HepG2 (cell line): Measurements from ENCODE around the gene RIPOR3. TPM values are rescaled to one million over a fixed set of nuclear protein-coding genes. Genes with fewer than 3 reads are reported as not detected.
A peak's percentile ranks its signal among the peaks of the same experiment; 100 is the strongest.

Experiments used
- BCL6 ChIP-seq: IDR thresholded peaks from 2 replicates; pipeline ENCODE4 v1.6.1; 2016; ENCODE audit warnings: missing genetic modification reagents, missing compliant biosample characterization
- DPF2 ChIP-seq: sonication (generic); formaldehyde crosslinking; IDR thresholded peaks from 2 replicates; pipeline ENCODE4 v1.4.0; 2020; ENCODE audit warnings: mild to moderate bottlenecking, low read depth, missing genetic modification reagents, borderline replicate concordance
- HNF4G ChIP-seq, 2 experiments: sonication (generic) in 1 of 2; formaldehyde crosslinking in 1 of 2; IDR thresholded peaks; 2 replicates each; pipeline versions ENCODE4 v1.4.0 to v1.6.1; 2011 to 2020; ENCODE audit warnings: borderline replicate concordance in 2 of 2, low read depth in 2 of 2, mild to moderate bottlenecking in 2 of 2, low read length in 1 of 2, missing genetic modification reagents in 1 of 2, moderate library complexity in 1 of 2
- JUND ChIP-seq: sonication (generic); formaldehyde crosslinking; IDR thresholded peaks from 2 replicates; pipeline ENCODE4 v1.8.0; 2022; ENCODE audit warnings: mild to moderate bottlenecking, missing genetic modification reagents
- PCBP1 ChIP-seq: fragments of 200-400 bp; formaldehyde crosslinking; IDR thresholded peaks from 2 replicates; pipeline ENCODE4 v1.6.1; 2017; ENCODE audit warnings: mild to moderate bottlenecking, low read depth, low read length, borderline replicate concordance
- PITX1 ChIP-seq: sonication (generic); formaldehyde crosslinking; IDR thresholded peaks from 2 replicates; pipeline ENCODE4 v1.5.1; 2020; ENCODE audit warnings: mild to moderate bottlenecking, missing genetic modification reagents
- RFXAP ChIP-seq: sonication (generic); formaldehyde crosslinking; IDR thresholded peaks from 2 replicates; pipeline ENCODE4 v1.4.0; 2020; ENCODE audit warnings: missing genetic modification reagents, borderline replicate concordance
- SIN3B ChIP-seq: fragments of 150-350 bp; IDR thresholded peaks from 2 replicates; pipeline ENCODE4 v1.6.1; 2014; ENCODE audit warnings: low read length
- SRSF1 ChIP-seq: fragments of 200-400 bp; formaldehyde crosslinking; optimal IDR thresholded peaks from 2 replicates; pipeline ENCODE3; 2017; ENCODE audit warnings: mild to moderate bottlenecking, low read depth, low read length, moderate library complexity
- ZNF230 ChIP-seq: sonication (generic); formaldehyde crosslinking; IDR thresholded peaks from 2 replicates; pipeline ENCODE4 v1.4.0; 2020; ENCODE audit warnings: mild to moderate bottlenecking, missing genetic modification reagents
- ZNF253 ChIP-seq: sonication (generic); formaldehyde crosslinking; IDR thresholded peaks from 2 replicates; pipeline ENCODE4 v1.8.0; 2022; ENCODE audit warnings: mild to moderate bottlenecking, missing genetic modification reagents, borderline replicate concordance
- ZNF350 ChIP-seq: sonication (generic); formaldehyde crosslinking; IDR thresholded peaks from 2 replicates; pipeline ENCODE4 v1.4.0; 2020; ENCODE audit warnings: mild to moderate bottlenecking, low read depth, missing genetic modification reagents, borderline replicate concordance
- polyA plus RNA-seq, 8 experiments: library from polyadenylated mRNA; depleted of rRNA in 3 of 8; stranded (reverse) in 7 of 8; unstranded in 1 of 8; fragments of >200 nt; fragmentation: Illumina TruSeq in 4 of 8; extraction: Trizol in 4 of 8; gene quantifications; 2 replicates each; pipeline versions ENCODE4 v1.2.1 to v1.2.3, GENCODE V29; 2011 to 2016; ENCODE audit warnings: low read depth in 4 of 8, missing spikeins in 1 of 8, mixed read lengths in 1 of 8; ENCODE audit not compliant: insufficient read depth in 1 of 8
- total RNA-seq, 5 experiments: library from RNA; depleted of rRNA; stranded (reverse); fragments of >200 nt; fragmentation: Illumina TruSeq; extraction: Trizol; gene quantifications; 2 replicates each; pipeline ENCODE4 v1.2.3, GENCODE V29; 2016; ENCODE audit warnings: low read depth in 1 of 5
- TF ChIP-seq, protein P1 (sequence below): sonication (generic); formaldehyde crosslinking; IDR thresholded peaks from 2 replicates; pipeline ENCODE4 v1.8.1; 2023; ENCODE audit warnings: mild to moderate bottlenecking, inconsistent platforms, moderate library complexity, missing genetic modification reagents, borderline replicate concordance
- TF ChIP-seq, protein P2 (sequence below): sonication (generic); formaldehyde crosslinking; IDR thresholded peaks from 2 replicates; pipeline ENCODE4 v1.4.0; 2020; ENCODE audit warnings: missing genetic modification reagents
- TF ChIP-seq, protein P3 (sequence below): sonication (generic); formaldehyde crosslinking; IDR thresholded peaks from 2 replicates; pipeline ENCODE4 v1.4.0; 2020; ENCODE audit warnings: mild to moderate bottlenecking, missing genetic modification reagents
- TF ChIP-seq, protein P4 (sequence below): IDR thresholded peaks from 2 replicates; pipeline ENCODE4 v1.6.1; 2016; ENCODE audit warnings: missing compliant biosample characterization, missing genetic modification reagents, borderline replicate concordance
- TF ChIP-seq, protein P5 (sequence below): sonication (generic); formaldehyde crosslinking; IDR thresholded peaks from 2 replicates; pipeline ENCODE4 v1.4.0; 2020; ENCODE audit warnings: missing genetic modification reagents, borderline replicate concordance

The RIPOR3 gene
- total and polyA plus RNA-seq, 2 of the 13 experiments (the other 11 are each of a cell fraction or from before 2014, with no cell fraction given), result 0.18 TPM; not detected in 1

DNA sequence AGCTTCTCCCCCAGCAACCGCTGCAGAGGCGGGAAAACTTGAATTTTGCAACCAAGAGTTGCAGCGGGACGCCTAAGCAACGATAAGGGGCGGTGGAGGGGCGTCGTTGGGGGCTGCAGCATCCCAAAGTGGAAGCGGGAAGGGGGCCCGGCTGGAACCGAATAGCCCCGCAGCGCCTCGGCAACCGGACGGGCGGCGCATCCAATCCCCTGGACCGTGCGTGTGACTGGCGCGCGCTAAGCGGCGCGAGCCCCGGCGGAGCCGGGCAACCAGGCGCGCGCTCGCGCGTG is 39.4 kb upstream of the RIPOR3 start (continued):
- TF ChIP-seq PCBP1 (peak; percentile 23; the same call in 1 of the 2 replicates), SIN3B (peak; percentile 54; the same call in 1 of the 2 replicates), ZNF253 (CRISPR knock-in tag) (no peak; the same call in 1 of the 2 replicates), SRSF1 (peak; percentile 32), JUND (peak; percentile 72; the same call in 1 of the 2 replicates), HNF4G (IDR thresholded peaks at IDR 0.05; ENCODE audit: borderline replicate concordance, low read depth, low read length) (no peak), HNF4G (CRISPR knock-in tag; IDR thresholded peaks at IDR 0.05; ENCODE audit: borderline replicate concordance, low read depth) (0 out of 2 replicates have a peak, but pooled peaks have one; percentile 44), ZNF230 (CRISPR knock-in tag) (peak; percentile 71), BCL6 (CRISPR knock-in tag) (peak; percentile 20; the same call in 1 of the 2 replicates), PITX1 (CRISPR knock-in tag) (peak; percentile 60; the same call in 1 of the 2 replicates), DPF2 (CRISPR knock-in tag) (0 out of 2 replicates have a peak, but pooled peaks have one; percentile 15), ZNF350 (CRISPR knock-in tag) (peak; percentile 59; the same call in 1 of the 2 replicates), RFXAP (peak; percentile 67; the same call in 1 of the 2 replicates)
- TF ChIP-seq, protein P1, sequence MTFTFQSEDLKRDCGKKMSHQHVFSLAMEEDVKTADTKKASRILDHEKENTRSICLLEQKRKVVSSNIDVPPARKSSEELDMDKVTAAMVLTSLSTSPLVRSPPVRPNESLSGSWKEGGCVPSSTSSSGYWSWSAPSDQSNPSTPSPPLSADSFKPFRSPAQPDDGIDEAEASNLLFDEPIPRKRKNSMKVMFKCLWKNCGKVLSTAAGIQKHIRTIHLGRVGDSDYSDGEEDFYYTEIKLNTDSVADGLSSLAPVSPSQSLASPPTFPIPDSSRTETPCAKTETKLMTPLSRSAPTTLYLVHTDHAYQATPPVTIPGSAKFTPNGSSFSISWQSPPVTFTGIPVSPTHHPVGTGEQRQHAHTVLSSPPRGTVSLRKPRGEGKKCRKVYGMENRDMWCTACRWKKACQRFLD (CRISPR knock-in tag), result 0 out of 2 replicates have a peak, but pooled peaks have one; percentile 21
- TF ChIP-seq, protein P2, sequence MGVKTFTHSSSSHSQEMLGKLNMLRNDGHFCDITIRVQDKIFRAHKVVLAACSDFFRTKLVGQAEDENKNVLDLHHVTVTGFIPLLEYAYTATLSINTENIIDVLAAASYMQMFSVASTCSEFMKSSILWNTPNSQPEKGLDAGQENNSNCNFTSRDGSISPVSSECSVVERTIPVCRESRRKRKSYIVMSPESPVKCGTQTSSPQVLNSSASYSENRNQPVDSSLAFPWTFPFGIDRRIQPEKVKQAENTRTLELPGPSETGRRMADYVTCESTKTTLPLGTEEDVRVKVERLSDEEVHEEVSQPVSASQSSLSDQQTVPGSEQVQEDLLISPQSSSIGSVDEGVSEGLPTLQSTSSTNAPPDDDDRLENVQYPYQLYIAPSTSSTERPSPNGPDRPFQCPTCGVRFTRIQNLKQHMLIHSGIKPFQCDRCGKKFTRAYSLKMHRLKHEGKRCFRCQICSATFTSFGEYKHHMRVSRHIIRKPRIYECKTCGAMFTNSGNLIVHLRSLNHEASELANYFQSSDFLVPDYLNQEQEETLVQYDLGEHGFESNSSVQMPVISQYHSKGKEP (CRISPR knock-in tag), result no peak
- TF ChIP-seq, protein P3, sequence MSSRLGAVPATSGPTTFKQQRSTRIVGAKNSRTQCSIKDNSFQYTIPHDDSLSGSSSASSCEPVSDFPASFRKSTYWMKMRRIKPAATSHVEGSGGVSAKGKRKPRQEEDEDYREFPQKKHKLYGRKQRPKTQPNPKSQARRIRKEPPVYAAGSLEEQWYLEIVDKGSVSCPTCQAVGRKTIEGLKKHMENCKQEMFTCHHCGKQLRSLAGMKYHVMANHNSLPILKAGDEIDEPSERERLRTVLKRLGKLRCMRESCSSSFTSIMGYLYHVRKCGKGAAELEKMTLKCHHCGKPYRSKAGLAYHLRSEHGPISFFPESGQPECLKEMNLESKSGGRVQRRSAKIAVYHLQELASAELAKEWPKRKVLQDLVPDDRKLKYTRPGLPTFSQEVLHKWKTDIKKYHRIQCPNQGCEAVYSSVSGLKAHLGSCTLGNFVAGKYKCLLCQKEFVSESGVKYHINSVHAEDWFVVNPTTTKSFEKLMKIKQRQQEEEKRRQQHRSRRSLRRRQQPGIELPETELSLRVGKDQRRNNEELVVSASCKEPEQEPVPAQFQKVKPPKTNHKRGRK, result no peak
- TF ChIP-seq, protein P4, sequence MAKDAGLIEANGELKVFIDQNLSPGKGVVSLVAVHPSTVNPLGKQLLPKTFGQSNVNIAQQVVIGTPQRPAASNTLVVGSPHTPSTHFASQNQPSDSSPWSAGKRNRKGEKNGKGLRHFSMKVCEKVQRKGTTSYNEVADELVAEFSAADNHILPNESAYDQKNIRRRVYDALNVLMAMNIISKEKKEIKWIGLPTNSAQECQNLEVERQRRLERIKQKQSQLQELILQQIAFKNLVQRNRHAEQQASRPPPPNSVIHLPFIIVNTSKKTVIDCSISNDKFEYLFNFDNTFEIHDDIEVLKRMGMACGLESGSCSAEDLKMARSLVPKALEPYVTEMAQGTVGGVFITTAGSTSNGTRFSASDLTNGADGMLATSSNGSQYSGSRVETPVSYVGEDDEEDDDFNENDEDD (CRISPR knock-in tag), result 0 out of 2 replicates have a peak, but pooled peaks have one; percentile 64
- TF ChIP-seq, protein P5, sequence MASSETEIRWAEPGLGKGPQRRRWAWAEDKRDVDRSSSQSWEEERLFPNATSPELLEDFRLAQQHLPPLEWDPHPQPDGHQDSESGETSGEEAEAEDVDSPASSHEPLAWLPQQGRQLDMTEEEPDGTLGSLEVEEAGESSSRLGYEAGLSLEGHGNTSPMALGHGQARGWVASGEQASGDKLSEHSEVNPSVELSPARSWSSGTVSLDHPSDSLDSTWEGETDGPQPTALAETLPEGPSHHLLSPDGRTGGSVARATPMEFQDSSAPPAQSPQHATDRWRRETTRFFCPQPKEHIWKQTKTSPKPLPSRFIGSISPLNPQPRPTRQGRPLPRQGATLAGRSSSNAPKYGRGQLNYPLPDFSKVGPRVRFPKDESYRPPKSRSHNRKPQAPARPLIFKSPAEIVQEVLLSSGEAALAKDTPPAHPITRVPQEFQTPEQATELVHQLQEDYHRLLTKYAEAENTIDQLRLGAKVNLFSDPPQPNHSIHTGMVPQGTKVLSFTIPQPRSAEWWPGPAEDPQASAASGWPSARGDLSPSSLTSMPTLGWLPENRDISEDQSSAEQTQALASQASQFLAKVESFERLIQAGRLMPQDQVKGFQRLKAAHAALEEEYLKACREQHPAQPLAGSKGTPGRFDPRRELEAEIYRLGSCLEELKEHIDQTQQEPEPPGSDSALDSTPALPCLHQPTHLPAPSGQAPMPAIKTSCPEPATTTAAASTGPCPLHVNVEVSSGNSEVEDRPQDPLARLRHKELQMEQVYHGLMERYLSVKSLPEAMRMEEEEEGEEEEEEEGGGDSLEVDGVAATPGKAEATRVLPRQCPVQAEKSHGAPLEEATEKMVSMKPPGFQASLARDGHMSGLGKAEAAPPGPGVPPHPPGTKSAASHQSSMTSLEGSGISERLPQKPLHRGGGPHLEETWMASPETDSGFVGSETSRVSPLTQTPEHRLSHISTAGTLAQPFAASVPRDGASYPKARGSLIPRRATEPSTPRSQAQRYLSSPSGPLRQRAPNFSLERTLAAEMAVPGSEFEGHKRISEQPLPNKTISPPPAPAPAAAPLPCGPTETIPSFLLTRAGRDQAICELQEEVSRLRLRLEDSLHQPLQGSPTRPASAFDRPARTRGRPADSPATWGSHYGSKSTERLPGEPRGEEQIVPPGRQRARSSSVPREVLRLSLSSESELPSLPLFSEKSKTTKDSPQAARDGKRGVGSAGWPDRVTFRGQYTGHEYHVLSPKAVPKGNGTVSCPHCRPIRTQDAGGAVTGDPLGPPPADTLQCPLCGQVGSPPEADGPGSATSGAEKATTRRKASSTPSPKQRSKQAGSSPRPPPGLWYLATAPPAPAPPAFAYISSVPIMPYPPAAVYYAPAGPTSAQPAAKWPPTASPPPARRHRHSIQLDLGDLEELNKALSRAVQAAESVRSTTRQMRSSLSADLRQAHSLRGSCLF, result peak; percentile 57; the same call in 1 of the 2 replicates
